ENCODE data around the gene DOK3. TPM values are rescaled to one million over a fixed set of nuclear protein-coding genes. Genes with fewer than 3 reads are reported as not detected.

Gene DOK3
- polyA plus RNA-seq, 3 donors, result 62.8 to 196 (median 98.3) TPM

GRCh38 chr5:177454397-177455035 lies 55.1 kb downstream of the DOK3 start:
- H3K9me3 ChIP-seq (replicated peaks in 1 of 2; ENCODE audit: control insufficient read depth in 1 of 2, insufficient read depth in 1 of 2, low read length in 2 of 2), result no peaks in the 10 kb centered on the region
- peak overlapping the region; percentile 61 for H2AFZ ChIP-seq (ENCODE audit: insufficient read depth, low read depth, low read length, poor library complexity, severe bottlenecking)
- DNase-seq, result peak; percentile 91 to 95 (median 95)
- H3K27me3 Mint-ChIP-seq (ENCODE audit: low read depth in 3 of 3), result peaks cover 37 to 51% (median 42%) of the 10 kb centered on the region in 3 donors
- peak overlapping the region; percentile 73 to 85 for H3K4me3 Mint-ChIP-seq
- intact Hi-C loops (cut with micrococcal nuclease), result loop anchor here (1.0 to 5.0 kb wide), 6 partner anchors 26 to 147 kb away; partner anchors contain the start of genes GRK6 (in 1 of the 2) and PDLIM7 (in 1 of the 2)
- H3K36me3 Mint-ChIP-seq, result peaks cover 0 to 7% of the 10 kb centered on the region in 2 donors
- no peaks in the 10 kb centered on the region for H3K36me3 ChIP-seq (replicated peaks in 1 of 2; ENCODE audit: control insufficient read depth in 1 of 2, insufficient read depth in 2 of 2, low read length in 2 of 2)
- H3K4me3 ChIP-seq (replicated peaks in 1 of 3; ENCODE audit: low read depth in 2 of 3, low read length in 3 of 3), result peak overlapping the region; percentile 32 to 77 (median 35)
- H3K79me2 ChIP-seq (ENCODE audit: insufficient read depth, low read length), result no peaks in the 10 kb centered on the region
- peaks cover 25% of the 10 kb centered on the region for H3K4me1 Mint-ChIP-seq
- TF ChIP-seq CTCF (IDR thresholded peaks at IDR 0.05), result peak; percentile 85
- peaks cover 9% of the 10 kb centered on the region for H4K20me1 ChIP-seq (ENCODE audit: insufficient read depth, low read length)
- H3K27ac Mint-ChIP-seq, result peak overlapping the region in 3 of 7 donors; percentile 58 to 65 (median 63)
- H3K27me3 ChIP-seq (ENCODE audit: control insufficient read depth in 2 of 2, insufficient read depth in 2 of 2, low read length in 2 of 2), result peaks cover 0 to 37% of the 10 kb centered on the region in 2 donors
- peaks cover 36 to 43% of the 10 kb centered on the region in 2 donors for H3K4me1 ChIP-seq (ENCODE audit: control insufficient read depth in 1 of 2, insufficient read depth in 2 of 2, low read length in 2 of 2)
- peaks cover 0 to 9% (median 0%) of the 10 kb centered on the region in 7 donors for H3K9me3 Mint-ChIP-seq
- peak overlapping the region; percentile 86 for H3K4me2 ChIP-seq (replicated peaks; ENCODE audit: extremely low read depth, low read length, poor library complexity, severe bottlenecking)
- under 1% methylated on average over 84 of the region's 84 CpGs for WGBS (ENCODE audit: insufficient coverage)
- peak overlapping the region; percentile 69 for H3K9ac ChIP-seq (ENCODE audit: insufficient read depth, low read length, poor library complexity, severe bottlenecking)
- peak overlapping the region in 1 of 2 donors; percentile 51 for H3K27ac ChIP-seq (ENCODE audit: low read depth in 1 of 2, low read length in 2 of 2)

GRCh38 chr5:177453852-177454396 lies 55.7 kb downstream of the DOK3 start:
- H3K36me3 ChIP-seq (replicated peaks in 1 of 2; ENCODE audit: control insufficient read depth in 1 of 2, insufficient read depth in 2 of 2, low read length in 2 of 2), result no peaks in the 10 kb centered on the region
- no peak for TF ChIP-seq CTCF (IDR thresholded peaks at IDR 0.05)
- peak overlapping the region; percentile 86 for H3K4me2 ChIP-seq (replicated peaks; ENCODE audit: extremely low read depth, low read length, poor library complexity, severe bottlenecking)
- peak overlapping the region; percentile 69 for H3K9ac ChIP-seq (ENCODE audit: insufficient read depth, low read length, poor library complexity, severe bottlenecking)
- H3K27ac ChIP-seq (ENCODE audit: low read depth in 1 of 2, low read length in 2 of 2), result peak overlapping the region in 1 of 2 donors; percentile 51
- peak overlapping the region in 2 of 3 experiments; percentile 17 to 77 for H3K4me3 ChIP-seq (replicated peaks in 1 of 3; ENCODE audit: low read depth in 2 of 3, low read length in 3 of 3)
- no peaks in the 10 kb centered on the region for H3K9me3 ChIP-seq (replicated peaks in 1 of 2; ENCODE audit: control insufficient read depth in 1 of 2, insufficient read depth in 1 of 2, low read length in 2 of 2)
- Mint-ChIP-seq H3K4me1 (peaks cover 25% of the 10 kb centered on the region), H3K27ac (peak overlapping the region; percentile 37 to 88 (median 80)), H3K4me3 (peak overlapping the region; percentile 85 to 93), H3K9me3 (peaks cover 0 to 9% (median 0%) of the 10 kb centered on the region in 7 donors), H3K36me3 (peaks cover 0 to 7% of the 10 kb centered on the region in 2 donors), H3K27me3 (ENCODE audit: low read depth in 3 of 3) (peaks cover 37 to 57% (median 47%) of the 10 kb centered on the region in 3 donors)
- 2% methylated on average over 23 of the region's 31 CpGs for WGBS (ENCODE audit: insufficient coverage)
- peaks cover 0 to 43% of the 10 kb centered on the region in 2 donors for H3K27me3 ChIP-seq (ENCODE audit: control insufficient read depth in 2 of 2, insufficient read depth in 2 of 2, low read length in 2 of 2)
- no peak overlapping the region for H2AFZ ChIP-seq (ENCODE audit: insufficient read depth, low read depth, low read length, poor library complexity, severe bottlenecking)
- peak; percentile 41 to 67 (median 49) for DNase-seq
- no peaks in the 10 kb centered on the region for H3K79me2 ChIP-seq (ENCODE audit: insufficient read depth, low read length)
- peaks cover 9% of the 10 kb centered on the region for H4K20me1 ChIP-seq (ENCODE audit: insufficient read depth, low read length)
- intact Hi-C loops (cut with micrococcal nuclease), result loop anchor here (2.0 kb wide), 3 partner anchors 25 to 49 kb away; partner anchors contain the start of gene GRK6 (in 1 of the 2)
- H3K4me1 ChIP-seq (ENCODE audit: control insufficient read depth in 1 of 2, insufficient read depth in 2 of 2, low read length in 2 of 2), result peaks cover 36 to 43% of the 10 kb centered on the region in 2 donors

All from CD14-positive monocyte (primary cell).